ENCODE results near the gene KMT2D. TPM values are rescaled to one million over a fixed set of nuclear protein-coding genes. Genes with fewer than 3 reads are reported as not detected.
A peak's percentile ranks its signal among the peaks of the same experiment; 100 is the strongest.

KMT2D gene
- total RNA-seq, 2 donors from 2014 or later: 118 to 123 TPM

DNA sequence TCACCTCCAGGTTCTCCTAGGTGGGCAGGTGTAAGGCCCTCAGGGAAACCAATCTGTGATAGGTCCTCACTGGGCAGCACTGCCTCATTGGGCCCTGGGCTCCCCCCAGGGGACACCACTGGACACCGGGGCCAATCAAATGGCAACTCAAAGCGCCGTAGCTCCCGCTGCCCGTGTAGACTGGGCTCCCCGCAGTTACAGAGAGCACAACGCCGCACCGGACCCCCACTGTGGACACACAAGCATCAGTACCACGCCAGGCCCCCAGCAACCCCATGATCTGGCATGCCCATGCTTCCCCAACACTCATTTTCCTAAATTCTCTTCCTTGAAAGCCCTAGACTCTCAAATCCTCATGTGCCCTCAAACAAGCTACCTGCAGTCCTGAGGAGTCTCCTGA lies 6.1 kb downstream of the KMT2D start:
- Mint-ChIP-seq H3K27ac (no peak overlapping the region), H3K4me1 (peaks cover 39% of the 10 kb centered on the region), H3K36me3 (ENCODE audit: low read depth) (peaks cover 60% of the 10 kb centered on the region), H3K4me3 (no peak overlapping the region), H3K27me3 (ENCODE audit: insufficient read depth) (no peaks in the 10 kb centered on the region), H3K9me3 (no peaks in the 10 kb centered on the region)
- no peaks in the 10 kb centered on the region for H3K27me3 ChIP-seq (ENCODE audit: control insufficient read depth, insufficient read depth, low read length, poor library complexity, severe bottlenecking)
- 93 to 100% methylated on average over 1 to 10 of the region's 10 CpGs for WGBS, 2 experiments (ENCODE audit: insufficient coverage in 1 of 2, insufficient read length in 1 of 2)
- DNase-seq: no peak
- peaks cover 4% of the 10 kb centered on the region for H3K4me1 ChIP-seq (ENCODE audit: control insufficient read depth, insufficient read depth, low read length)
- H3K9me3 ChIP-seq (ENCODE audit: control insufficient read depth, low read length): no peaks in the 10 kb centered on the region
- H3K9ac ChIP-seq (ENCODE audit: extremely low read depth, low read length, poor library complexity, severe bottlenecking): no peak overlapping the region
- TF ChIP-seq CTCF (conservative IDR thresholded peaks at IDR 0.05): no peak
- H3K27ac ChIP-seq (ENCODE audit: low read depth, low read length): no peak overlapping the region
- no peak overlapping the region for H3K4me3 ChIP-seq (ENCODE audit: low read length)
- peaks cover 59% of the 10 kb centered on the region for H3K36me3 ChIP-seq (ENCODE audit: control insufficient read depth, insufficient read depth, low read length)

DNA sequence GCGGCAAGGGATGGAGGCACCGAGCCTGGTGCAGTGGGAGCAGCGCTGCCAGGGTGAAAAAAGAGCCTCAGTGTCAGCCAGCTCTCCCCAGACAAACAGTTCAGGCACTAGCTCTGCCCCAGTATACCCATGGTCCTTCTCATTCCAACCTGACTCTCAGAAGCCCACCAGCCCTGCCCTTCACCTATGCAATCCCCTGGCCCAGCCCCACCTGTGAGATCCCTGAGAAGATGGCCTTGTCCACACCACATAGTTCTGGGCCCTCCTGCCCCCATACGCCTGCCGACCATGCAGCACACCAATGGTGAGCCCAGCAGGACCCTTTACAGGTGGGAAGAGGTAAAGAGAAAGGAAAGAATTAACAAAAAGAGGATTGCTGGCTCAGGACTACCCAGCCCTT lies 6.5 kb downstream of the KMT2D start:
- H3K27ac ChIP-seq (ENCODE audit: low read depth, low read length): no peak overlapping the region
- Mint-ChIP-seq H3K9me3 (no peaks in the 10 kb centered on the region), H3K36me3 (ENCODE audit: low read depth) (peaks cover 64% of the 10 kb centered on the region), H3K4me1 (peaks cover 38% of the 10 kb centered on the region), H3K27ac (no peak overlapping the region), H3K27me3 (ENCODE audit: insufficient read depth) (no peaks in the 10 kb centered on the region), H3K4me3 (no peak overlapping the region)
- peaks cover 63% of the 10 kb centered on the region for H3K36me3 ChIP-seq (ENCODE audit: control insufficient read depth, insufficient read depth, low read length)
- H3K4me3 ChIP-seq (ENCODE audit: low read length): no peak overlapping the region
- no peak for DNase-seq
- 96 to 100% methylated on average over 5 of the region's 5 CpGs for WGBS, 2 experiments (ENCODE audit: insufficient coverage in 1 of 2, insufficient read length in 1 of 2)
- no peak overlapping the region for H3K9ac ChIP-seq (ENCODE audit: extremely low read depth, low read length, poor library complexity, severe bottlenecking)
- peaks cover 4% of the 10 kb centered on the region for H3K4me1 ChIP-seq (ENCODE audit: control insufficient read depth, insufficient read depth, low read length)
- H3K27me3 ChIP-seq (ENCODE audit: control insufficient read depth, insufficient read depth, low read length, poor library complexity, severe bottlenecking): no peaks in the 10 kb centered on the region
- no peak for TF ChIP-seq CTCF (conservative IDR thresholded peaks at IDR 0.05)
- H3K9me3 ChIP-seq (ENCODE audit: control insufficient read depth, low read length): no peaks in the 10 kb centered on the region

GRCh38 chr12:49052451-49053208 lies 8.0 kb downstream of the KMT2D start:
- Mint-ChIP-seq H3K27me3 (ENCODE audit: insufficient read depth) (no peaks in the 10 kb centered on the region), H3K9me3 (no peaks in the 10 kb centered on the region), H3K4me1 (peaks cover 23% of the 10 kb centered on the region), H3K4me3 (no peak overlapping the region), H3K36me3 (ENCODE audit: low read depth) (peaks cover 78% of the 10 kb centered on the region), H3K27ac (no peak overlapping the region)
- Histone ChIP-seq H3K4me3 (ENCODE audit: low read length) (no peak overlapping the region), H3K36me3 (ENCODE audit: control insufficient read depth, insufficient read depth, low read length) (peaks cover 78% of the 10 kb centered on the region), H3K9me3 (ENCODE audit: control insufficient read depth, low read length) (no peaks in the 10 kb centered on the region), H3K4me1 (ENCODE audit: control insufficient read depth, insufficient read depth, low read length) (peaks cover under 1% of the 10 kb centered on the region), H3K9ac (ENCODE audit: extremely low read depth, low read length, poor library complexity, severe bottlenecking) (no peak overlapping the region), H3K27ac (ENCODE audit: low read depth, low read length) (no peak overlapping the region), H3K27me3 (ENCODE audit: control insufficient read depth, insufficient read depth, low read length, poor library complexity, severe bottlenecking) (no peaks in the 10 kb centered on the region)
- TF ChIP-seq CTCF (conservative IDR thresholded peaks at IDR 0.05): peak; percentile 28
- whole genome bisulfite sequencing, 2 experiments (ENCODE audit: insufficient coverage in 1 of 2, insufficient read length in 1 of 2): 94 to 95% methylated on average over 14 to 16 of the region's 16 CpGs
- DNase-seq: peak; percentile 49
